ENCODE data around the gene BABAM2.

DNA sequence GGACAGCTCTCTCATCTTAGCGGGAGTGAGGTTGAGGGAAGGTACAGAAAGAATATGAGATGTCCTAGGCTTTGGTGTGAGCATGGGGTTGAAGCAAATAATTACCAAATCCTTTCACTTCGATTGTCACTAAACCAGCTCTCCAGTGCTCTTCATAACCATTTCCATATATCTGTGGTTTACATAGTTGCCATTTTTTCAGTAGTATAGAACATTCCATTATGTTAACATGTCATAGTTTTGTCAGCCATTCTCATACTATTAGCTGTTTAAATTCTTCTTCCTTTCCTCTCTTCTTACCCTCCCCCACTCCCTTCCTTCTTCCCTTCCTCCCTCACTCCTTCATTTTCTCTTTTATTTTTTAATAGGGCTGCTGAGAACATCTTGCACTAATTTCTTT is 205.9 kb downstream of the BABAM2 start:
- TF ChIP-seq, protein P1, sequence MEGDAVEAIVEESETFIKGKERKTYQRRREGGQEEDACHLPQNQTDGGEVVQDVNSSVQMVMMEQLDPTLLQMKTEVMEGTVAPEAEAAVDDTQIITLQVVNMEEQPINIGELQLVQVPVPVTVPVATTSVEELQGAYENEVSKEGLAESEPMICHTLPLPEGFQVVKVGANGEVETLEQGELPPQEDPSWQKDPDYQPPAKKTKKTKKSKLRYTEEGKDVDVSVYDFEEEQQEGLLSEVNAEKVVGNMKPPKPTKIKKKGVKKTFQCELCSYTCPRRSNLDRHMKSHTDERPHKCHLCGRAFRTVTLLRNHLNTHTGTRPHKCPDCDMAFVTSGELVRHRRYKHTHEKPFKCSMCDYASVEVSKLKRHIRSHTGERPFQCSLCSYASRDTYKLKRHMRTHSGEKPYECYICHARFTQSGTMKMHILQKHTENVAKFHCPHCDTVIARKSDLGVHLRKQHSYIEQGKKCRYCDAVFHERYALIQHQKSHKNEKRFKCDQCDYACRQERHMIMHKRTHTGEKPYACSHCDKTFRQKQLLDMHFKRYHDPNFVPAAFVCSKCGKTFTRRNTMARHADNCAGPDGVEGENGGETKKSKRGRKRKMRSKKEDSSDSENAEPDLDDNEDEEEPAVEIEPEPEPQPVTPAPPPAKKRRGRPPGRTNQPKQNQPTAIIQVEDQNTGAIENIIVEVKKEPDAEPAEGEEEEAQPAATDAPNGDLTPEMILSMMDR (IDR thresholded peaks at IDR 0.05; ENCODE audit: low read depth, low read length, missing input control): no peak
- TF ChIP-seq REST (IDR thresholded peaks at IDR 0.05): no peak
- no peak for TF ChIP-seq GABPA (IDR thresholded peaks at IDR 0.05 in 1 of 2, conservative IDR thresholded peaks at IDR 0.05 in 1 of 2)
- no peak for TF ChIP-seq JUND (IDR thresholded peaks at IDR 0.05)
- TF ChIP-seq, protein P2, sequence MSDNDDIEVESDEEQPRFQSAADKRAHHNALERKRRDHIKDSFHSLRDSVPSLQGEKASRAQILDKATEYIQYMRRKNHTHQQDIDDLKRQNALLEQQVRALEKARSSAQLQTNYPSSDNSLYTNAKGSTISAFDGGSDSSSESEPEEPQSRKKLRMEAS (IDR thresholded peaks at IDR 0.05): no peak
- no peak for TF ChIP-seq RAD21 (IDR thresholded peaks at IDR 0.05)
- no peak for TF ChIP-seq RXRA (IDR thresholded peaks at IDR 0.05)
- no peak for TF ChIP-seq HNF4G (IDR thresholded peaks at IDR 0.05)
- no peak for TF ChIP-seq TAF1 (conservative IDR thresholded peaks at IDR 0.05)
- TF ChIP-seq ZBTB33 (IDR thresholded peaks at IDR 0.05): no peak
- no peak for TF ChIP-seq YY1 (IDR thresholded peaks at IDR 0.05)

Measured in liver (tissue), 3 donors.